Mucosa of descending colon (tissue), 3 donors: ENCODE data around the gene CLEC16A. TPM values are rescaled to one million over a fixed set of nuclear protein-coding genes. Genes with fewer than 3 reads are reported as not detected.

Source experiments
- ATAC-seq: fragments of 200-7000 bp; cut with Tn5 transposase; one replicate; pipeline ENCODE4 v1.9.1; 2020; ENCODE audit warnings: mild to moderate bottlenecking, moderate library complexity
- DNase-seq, 3 donors: peaks; one replicate each; pipeline ENCODE4 v3.0.0-alpha.2; 2020
- H3K36me3 ChIP-seq: fragments of 200-600 bp; one replicate; pipeline ENCODE4 v1.8.0; 2021; ENCODE audit warnings: low read depth, mild to moderate bottlenecking
- H3K4me1 ChIP-seq: fragments of 200-600 bp; one replicate; pipeline ENCODE4 v1.8.0; 2021; ENCODE audit warnings: low read depth, mild to moderate bottlenecking
- H3K4me3 ChIP-seq: fragments of 200-600 bp; one replicate; pipeline ENCODE4 v1.8.0; 2021; ENCODE audit warnings: mild to moderate bottlenecking
- H3K9me3 ChIP-seq: fragments of 200-600 bp; one replicate; pipeline ENCODE4 v1.8.0; 2021; ENCODE audit warnings: mild to moderate bottlenecking
- intact Hi-C, 2 donors: fragments of 100-400 bp; cut with DNase I in 1 of 2; cut with micrococcal nuclease in 1 of 2; formaldehyde crosslinking; loops; one replicate each; pipeline versions ENCODE4 v1.11.0 to v1.11.1; 2022; cut with DNase I, micrococcal nuclease
- total RNA-seq, 3 donors: library from RNA; stranded (reverse); fragmentation: NEBNext Ultra II Directional in 2 of 3; extraction: Animal tissue kit (Norgen Biotek cat#: 25700) in 2 of 3; gene quantifications; one replicate each; pipeline versions ENCODE4 v1.2.1 to v1.2.4, GENCODE V29; 2021 to 2023
- TF ChIP-seq, protein P1 (sequence below): fragments of 200-600 bp; IDR thresholded peaks from one replicate; pipeline ENCODE4 v1.8.0; 2022; ENCODE audit warnings: antibody characterized with exemption, mild to moderate bottlenecking
- donor health status: DM: no; HTN: no; CAD: no; lungs with moderate emphysema.
- donor health status: DM: no; HTN: no; CAD: no.
- donor health status: DM: no; HTN: yes; CAD: no.

CLEC16A gene
- total RNA-seq, 3 donors from 2014 or later = 30.3 to 38.1 (median 37.1) TPM

- H3K4me3 ChIP-seq = no peak overlapping the region
- intact Hi-C loops = no loop called here
- ATAC-seq (peak; percentile 5), DNase-seq (peak in 1 of 3 donors; percentile 14)
- peaks cover 3% of the 10 kb centered on the region for H3K4me1 ChIP-seq
- no peaks in the 10 kb centered on the region for H3K9me3 ChIP-seq
- TF ChIP-seq, protein P1, sequence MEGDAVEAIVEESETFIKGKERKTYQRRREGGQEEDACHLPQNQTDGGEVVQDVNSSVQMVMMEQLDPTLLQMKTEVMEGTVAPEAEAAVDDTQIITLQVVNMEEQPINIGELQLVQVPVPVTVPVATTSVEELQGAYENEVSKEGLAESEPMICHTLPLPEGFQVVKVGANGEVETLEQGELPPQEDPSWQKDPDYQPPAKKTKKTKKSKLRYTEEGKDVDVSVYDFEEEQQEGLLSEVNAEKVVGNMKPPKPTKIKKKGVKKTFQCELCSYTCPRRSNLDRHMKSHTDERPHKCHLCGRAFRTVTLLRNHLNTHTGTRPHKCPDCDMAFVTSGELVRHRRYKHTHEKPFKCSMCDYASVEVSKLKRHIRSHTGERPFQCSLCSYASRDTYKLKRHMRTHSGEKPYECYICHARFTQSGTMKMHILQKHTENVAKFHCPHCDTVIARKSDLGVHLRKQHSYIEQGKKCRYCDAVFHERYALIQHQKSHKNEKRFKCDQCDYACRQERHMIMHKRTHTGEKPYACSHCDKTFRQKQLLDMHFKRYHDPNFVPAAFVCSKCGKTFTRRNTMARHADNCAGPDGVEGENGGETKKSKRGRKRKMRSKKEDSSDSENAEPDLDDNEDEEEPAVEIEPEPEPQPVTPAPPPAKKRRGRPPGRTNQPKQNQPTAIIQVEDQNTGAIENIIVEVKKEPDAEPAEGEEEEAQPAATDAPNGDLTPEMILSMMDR = no peak
- H3K36me3 ChIP-seq = no peaks in the 10 kb centered on the region
Observed at GRCh38 chr16:11001611-11002010, 57.2 kb downstream of the CLEC16A start.

- intact Hi-C loops = no loop called here
- ATAC-seq = no peak
- H3K36me3 ChIP-seq = no peaks in the 10 kb centered on the region
- TF ChIP-seq, protein P1 = no peak
- peaks cover 3% of the 10 kb centered on the region for H3K4me1 ChIP-seq
- no peaks in the 10 kb centered on the region for H3K9me3 ChIP-seq
- DNase-seq = no peak
- no peak overlapping the region for H3K4me3 ChIP-seq
Observed at GRCh38 chr16:11003141-11003540, 58.8 kb downstream of the CLEC16A start.

- DNase-seq (no peak), ATAC-seq (no peak)
- TF ChIP-seq, protein P1 = no peak
- Histone ChIP-seq H3K4me3 (no peak overlapping the region), H3K4me1 (no peaks in the 10 kb centered on the region), H3K9me3 (no peaks in the 10 kb centered on the region), H3K36me3 (no peaks in the 10 kb centered on the region)
- intact Hi-C loops = no loop called here
Observed at GRCh38 chr16:11004351-11004750, 60.0 kb downstream of the CLEC16A start.

DNA sequence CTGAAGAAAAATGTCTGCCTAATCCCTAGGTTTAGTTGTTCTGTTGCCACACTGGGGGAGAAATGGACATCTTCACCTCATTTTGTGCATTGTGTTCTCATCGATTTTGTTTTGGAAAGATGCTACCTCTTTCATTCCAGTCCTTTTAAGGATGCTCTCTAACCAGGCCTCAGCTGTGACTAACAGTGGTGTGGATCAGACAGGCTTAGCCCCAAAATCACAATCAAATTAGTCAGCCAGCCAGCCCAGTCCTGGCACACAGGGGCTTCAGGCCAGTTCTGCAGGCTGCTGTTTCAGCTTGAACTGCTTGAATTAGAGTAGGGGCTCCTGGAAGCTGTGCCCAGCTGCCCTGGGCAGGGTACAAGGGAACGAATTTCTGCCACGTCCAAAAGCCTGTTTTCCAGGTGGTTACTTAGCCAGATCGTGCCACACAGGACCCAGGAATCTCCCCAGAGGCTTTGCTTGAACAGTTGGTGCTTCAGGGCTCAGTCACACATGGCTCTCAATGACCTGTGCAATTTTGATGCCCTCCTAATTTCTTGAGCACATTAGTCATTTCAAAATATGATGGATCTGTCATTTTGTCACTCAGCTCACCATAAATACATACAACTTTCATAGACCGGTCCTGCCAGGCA, 60.7 kb downstream of the CLEC16A start:
- no peaks in the 10 kb centered on the region for H3K36me3 ChIP-seq
- intact Hi-C loops = no loop called here
- TF ChIP-seq, protein P1 = no peak
- peak; percentile 42 for ATAC-seq
- H3K9me3 ChIP-seq = no peaks in the 10 kb centered on the region
- no peak for DNase-seq
- no peak overlapping the region for H3K4me3 ChIP-seq
- H3K4me1 ChIP-seq = no peaks in the 10 kb centered on the region

DNA sequence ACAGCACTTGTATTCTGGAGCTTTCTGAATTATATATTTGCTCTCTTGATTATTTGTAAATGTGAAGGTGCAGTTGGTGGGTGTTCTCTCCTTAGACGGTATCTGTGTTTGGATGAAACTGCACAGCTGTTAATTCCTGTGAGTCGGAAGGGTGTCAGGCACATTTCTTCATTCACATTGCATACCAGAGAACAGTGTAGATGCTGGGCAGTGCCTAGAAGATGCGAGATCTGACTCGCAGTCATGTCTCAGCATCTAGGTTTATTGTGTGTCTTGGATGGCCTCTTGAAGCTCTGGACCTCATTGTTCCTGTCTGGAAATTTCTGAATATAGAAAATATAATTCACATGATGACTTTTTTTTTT, 61.2 kb downstream of the CLEC16A start:
- no peak for DNase-seq
- H3K36me3 ChIP-seq = no peaks in the 10 kb centered on the region
- intact Hi-C loops = no loop called here
- TF ChIP-seq, protein P1 = no peak
- no peaks in the 10 kb centered on the region for H3K4me1 ChIP-seq
- no peak for ATAC-seq
- no peaks in the 10 kb centered on the region for H3K9me3 ChIP-seq
- no peak overlapping the region for H3K4me3 ChIP-seq

DNA sequence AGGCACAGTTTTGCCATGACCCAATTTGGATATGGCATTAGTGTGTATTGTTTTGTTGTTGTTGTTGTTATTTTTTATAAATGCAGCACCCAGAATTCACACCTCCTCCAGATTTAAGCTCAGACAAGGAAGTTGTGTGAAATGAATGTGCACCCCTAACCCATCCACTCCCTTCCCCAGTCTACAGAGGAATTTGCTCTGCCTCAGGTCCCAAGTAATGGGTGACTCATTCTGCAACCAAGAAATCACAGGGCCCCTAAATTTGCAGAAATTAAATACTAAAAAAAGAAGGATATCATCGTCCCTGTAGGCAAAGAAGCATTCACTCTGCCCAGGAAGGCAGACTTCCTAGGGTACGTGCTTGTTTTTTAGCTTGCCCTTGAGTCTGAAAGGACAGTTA, 62.3 kb downstream of the CLEC16A start:
- intact Hi-C loops = no loop called here
- no peak for ATAC-seq
- H3K4me1 ChIP-seq = no peaks in the 10 kb centered on the region
- no peak overlapping the region for H3K4me3 ChIP-seq
- TF ChIP-seq, protein P1 = no peak
- no peak for DNase-seq
- no peaks in the 10 kb centered on the region for H3K36me3 ChIP-seq
- H3K9me3 ChIP-seq = no peaks in the 10 kb centered on the region
